NK-92 (cell line): ENCODE measurements around the gene RPL10.
"Not testable (repeated sequence)": the region's sequence is repeated elsewhere in the genome, so short reads cannot be mapped to it uniquely, and the experiment has no call there.

ENCODE experiments used
- DNase-seq: peaks from one replicate; lab custom pipeline; 2025; ENCODE audit not compliant: unreplicated experiment; lab: John Stamatoyannopoulos, UW

Gene RPL10

DNA sequence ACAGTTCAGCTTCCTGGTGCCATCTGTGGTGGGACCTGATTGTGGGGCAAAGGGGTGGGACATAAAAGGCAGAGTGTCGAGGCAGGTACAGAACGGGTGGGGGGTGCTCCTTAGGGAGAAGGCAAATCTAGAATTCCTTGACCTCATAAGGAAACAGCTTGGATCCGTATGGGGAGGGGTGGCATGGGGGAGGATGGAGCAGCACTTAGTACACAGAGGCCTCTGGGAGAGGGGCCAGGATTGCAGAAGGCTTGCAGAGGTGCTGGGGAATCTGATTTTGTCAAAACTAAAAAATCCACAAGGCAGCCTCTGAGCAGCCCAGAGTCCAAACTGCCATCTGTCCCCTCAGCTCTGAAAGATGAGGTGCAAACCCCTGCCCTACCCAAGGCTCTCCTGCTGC, 21.4 kb upstream of the RPL10 start:
- no peak for DNase-seq

DNA sequence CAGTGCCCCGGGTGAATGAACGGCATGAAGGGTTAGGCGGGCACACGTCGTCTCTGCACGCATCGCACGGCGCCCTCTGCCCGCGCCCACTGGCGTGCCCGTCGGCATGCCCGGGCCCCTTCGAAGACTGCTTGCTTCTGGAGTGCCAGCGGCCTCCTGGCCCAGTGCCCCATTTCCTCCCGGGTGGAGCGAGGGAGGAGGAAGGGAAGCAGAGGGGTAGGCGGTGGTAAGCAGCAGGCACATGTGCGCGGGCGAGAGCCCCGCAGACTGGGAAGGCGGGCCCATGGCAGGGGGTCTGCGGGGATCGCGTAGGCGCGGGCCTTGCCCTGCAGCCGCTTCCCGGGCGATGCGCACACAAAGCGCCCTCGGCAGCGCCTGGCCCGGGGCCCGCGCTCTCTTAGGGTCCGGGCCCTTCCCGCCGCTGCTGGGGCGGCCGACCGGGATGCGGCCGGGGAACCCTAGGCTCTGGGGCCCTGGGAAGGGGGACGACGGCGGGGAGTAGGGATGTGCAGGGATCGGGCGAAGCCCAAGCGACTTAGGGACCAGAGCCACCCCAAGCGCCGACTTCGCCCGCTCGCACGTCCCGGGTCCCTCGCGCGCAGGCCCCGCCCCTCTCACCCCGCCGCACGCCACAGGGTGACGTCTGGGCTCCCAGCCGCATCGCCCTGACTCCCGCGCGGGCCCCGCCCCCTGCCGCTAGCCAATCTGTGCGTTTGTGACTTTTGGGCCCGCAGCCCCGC, 19.9 kb upstream of the RPL10 start:
- no peak for DNase-seq

DNA sequence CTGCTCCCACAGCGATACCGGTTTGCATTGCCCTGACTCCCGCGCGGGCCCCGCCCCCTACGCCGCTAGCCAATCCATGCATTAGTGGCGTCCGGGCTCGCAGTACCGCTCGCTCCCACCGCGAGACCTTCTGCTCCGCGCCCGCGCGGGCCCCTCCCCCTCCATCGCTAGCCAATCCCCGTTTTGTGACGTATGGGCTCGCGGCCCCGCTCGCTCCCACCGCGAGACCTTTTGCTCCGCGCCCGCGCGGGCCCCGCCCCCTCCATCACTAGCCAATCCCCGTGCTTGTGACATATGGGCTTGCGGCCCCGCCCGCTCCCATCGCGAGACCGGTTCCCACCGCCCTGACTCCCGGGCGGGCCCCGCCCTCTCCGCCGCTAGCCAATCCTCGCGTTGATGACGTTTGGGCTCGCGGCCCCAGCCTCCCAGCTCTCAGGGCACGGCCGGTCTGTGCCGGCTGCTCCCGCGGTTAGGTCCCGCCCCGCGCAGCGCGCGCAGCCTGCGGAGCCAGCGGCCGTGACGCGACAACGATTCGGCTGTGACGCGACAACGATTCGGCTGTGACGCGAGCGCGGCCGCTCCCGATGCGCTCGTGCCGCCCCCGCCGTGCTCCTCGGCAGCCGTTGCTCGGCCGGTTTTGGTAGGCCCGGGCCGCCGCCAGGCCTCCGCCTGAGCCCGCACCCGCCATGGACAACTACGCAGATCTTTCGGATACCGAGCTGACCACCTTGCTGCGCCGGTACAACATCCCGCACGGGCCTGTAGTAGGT, 19.2 kb upstream of the RPL10 start, which contains the start of gene EMD:
EMD (plus strand) TSS at position 497 of the 770 bp plus-strand sequence; CDS start at position 687, 190 bp downstream.
- peak; percentile 83 for DNase-seq

DNA sequence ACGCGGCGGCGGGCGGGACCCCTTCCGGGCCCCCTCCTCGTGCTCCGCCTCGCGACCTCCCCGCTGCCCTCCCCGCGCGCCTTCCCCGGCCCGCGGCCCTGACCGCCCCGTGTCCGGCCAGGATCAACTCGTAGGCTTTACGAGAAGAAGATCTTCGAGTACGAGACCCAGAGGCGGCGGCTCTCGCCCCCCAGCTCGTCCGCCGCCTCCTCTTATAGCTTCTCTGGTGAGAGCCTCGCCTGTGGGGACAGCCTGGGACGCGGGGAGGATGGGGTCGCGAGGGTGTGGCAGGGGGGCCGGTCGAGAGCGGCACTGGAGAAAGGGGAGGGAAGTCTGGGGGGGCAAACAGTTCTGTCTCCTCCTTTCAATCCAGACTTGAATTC, 18.6 kb upstream of the RPL10 start:
- no peak for DNase-seq

DNA sequence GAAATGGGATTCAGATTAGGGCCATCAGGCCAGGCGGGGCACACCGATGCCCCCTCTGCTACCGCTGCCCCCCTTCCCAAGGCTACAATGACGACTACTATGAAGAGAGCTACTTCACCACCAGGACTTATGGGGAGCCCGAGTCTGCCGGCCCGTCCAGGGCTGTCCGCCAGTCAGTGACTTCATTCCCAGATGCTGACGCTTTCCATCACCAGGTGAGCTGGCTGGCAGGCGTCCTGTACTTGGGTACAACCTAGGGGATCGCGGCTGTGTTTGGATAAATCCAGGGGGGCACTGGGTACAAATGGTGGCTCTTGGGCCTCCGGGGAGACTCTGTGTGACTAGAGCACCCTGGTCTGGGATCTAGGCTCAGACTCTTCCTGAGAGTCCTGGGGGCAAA, 18.0 kb upstream of the RPL10 start:
- no peak for DNase-seq

DNA sequence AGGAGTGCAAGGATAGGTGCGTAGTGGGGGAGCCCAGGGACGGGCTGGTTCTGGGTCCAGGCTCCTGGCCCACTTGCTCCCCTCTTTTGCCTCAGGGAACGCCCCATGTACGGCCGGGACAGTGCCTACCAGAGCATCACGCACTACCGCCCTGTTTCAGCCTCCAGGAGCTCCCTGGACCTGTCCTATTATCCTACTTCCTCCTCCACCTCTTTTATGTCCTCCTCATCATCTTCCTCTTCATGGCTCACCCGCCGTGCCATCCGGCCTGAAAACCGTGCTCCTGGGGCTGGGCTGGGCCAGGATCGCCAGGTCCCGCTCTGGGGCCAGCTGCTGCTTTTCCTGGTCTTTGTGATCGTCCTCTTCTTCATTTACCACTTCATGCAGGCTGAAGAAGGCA, 17.4 kb upstream of the RPL10 start:
- no peak for DNase-seq

DNA sequence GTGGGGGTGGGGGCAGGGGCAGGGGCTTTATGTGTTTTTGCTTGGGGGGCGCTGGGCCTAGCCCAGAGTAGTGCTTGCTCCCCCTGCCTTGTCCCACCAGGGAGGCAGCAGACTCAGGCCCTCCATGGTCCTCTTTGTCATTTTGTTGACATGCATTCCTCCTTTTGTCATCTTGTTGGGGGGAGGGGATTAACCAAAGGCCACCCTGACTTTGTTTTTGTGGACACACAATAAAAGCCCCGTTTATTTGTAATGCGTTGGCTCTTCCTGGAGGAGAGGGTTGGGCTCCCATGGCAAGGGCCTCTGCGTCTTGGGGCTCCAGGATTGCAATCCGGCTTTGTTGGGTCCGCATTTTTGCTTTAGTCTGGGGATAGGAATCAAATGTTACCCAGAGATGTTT, 16.9 kb upstream of the RPL10 start:
- no peak for DNase-seq

DNA sequence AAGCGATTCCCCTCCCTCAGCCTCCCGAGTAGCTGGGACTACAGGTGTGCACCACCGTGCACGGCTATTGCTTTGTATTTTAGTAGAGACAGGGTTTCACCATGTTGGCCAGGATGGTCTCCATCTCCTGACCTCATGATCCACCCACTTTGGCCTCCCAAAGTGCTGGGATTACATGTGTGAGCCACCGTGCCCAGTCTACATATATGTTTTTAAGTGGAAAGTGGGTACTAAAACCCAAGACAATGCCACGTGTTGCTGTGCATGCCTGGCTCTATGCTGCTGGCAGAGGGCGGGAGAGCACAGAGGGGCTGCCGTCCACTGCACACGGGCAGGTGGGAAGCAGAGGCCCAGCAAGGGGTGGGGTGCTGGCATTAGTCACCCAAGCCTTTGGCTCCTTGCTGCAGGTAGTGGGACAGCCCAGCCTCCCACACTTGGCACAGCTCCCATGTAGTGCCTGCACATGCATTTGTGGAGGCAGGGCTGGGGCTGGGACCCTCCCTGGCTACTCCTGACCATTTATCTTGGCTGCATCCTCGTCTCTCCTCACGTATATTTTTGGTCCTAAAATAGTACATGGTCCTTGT, 15.6 kb upstream of the RPL10 start:
- DNase-seq = no peak

DNA sequence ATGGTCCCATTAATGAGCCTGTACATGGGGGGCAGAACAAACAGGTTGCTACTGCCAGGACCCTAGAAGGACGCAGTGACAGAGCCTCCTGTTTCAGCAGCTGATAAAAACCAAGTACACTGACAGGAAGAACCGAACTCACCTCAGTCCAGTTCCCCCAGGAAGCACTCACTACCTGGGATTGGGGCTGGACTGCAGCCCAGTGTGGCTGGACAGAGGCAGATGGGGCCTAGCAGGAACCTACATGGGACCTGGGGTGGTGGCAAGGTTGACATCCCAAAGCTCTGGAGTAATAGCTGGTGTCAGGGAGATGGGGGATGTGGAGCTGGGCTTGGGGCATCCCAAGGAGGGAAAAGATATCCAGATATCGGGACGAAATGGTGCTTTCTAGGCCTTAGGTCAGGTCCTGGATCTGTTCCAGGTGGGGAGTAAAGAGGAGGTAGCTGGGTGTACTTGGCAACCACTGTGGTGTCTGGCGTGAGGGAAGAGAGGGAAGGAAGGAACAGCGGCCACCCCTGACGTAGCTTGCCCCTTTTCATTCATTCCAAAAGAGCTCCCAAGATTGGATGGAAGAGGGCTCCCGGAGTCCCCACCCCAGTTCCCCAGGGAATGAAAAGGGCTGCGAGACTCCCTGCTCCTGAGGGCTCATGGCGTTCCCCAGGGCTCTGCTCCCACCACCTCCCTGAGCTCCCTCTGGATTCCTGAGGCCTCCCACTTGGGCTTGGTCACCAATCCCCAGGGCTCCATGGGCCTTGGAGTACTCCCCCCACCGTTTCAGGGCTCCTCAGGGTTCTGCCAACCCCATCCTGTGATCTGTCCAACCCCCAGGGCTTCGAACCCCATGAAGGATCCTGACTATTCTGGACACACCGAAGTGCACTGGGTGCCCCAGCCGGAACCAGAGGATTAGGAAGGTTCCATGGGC, 14.6 kb upstream of the RPL10 start:
- DNase-seq = no peak

DNA sequence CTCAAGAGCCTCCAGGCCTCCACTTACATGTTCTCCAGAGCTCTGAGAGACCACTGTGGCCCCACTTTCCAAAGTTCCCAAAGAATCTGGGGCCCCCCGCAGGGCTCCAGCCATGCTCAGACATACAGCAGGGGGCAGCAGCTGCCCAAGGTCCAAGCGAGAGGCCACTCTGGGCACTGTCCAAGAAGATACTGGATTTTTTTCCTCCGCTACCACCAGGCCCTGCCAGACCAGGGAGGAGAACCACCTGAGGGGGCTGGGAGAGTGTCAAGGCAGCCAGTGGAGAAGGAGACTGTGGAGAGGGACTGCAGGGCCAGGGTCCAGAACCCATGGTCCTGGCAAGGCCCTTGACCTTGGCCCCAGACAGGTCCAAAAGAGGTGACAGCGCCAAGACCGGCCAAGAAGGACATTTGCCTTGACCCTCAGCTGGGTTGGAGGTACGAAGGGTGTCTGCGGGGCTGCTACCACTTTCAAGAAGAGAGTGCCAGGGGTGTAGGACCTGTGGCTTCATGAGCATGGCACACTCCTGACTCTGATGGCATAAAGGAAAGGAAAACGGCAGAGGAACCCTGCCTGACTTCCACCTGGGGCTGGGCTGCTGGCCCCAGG, 13.8 kb upstream of the RPL10 start:
- no peak for DNase-seq

DNA sequence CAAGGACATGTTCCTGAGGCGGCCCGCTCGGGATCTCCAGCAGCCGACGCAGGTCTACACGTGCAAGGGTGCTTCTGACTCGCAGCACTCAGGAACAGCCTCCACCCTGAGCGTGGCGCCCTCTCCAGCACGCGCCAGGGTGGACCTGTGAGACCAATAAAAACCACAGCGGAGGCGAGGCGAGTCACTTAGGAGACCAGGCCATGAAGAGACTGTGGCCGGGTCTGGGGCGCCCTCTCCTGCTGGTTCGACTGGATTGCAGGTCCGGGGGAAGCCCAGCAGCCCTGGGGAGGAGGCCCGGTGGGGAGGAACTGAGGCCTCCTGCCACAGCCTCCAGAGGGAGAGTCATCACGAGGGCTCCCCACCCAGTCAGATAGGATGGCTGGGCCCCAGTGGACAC, 10.1 kb upstream of the RPL10 start:
- not testable (repeated sequence) for DNase-seq

DNA sequence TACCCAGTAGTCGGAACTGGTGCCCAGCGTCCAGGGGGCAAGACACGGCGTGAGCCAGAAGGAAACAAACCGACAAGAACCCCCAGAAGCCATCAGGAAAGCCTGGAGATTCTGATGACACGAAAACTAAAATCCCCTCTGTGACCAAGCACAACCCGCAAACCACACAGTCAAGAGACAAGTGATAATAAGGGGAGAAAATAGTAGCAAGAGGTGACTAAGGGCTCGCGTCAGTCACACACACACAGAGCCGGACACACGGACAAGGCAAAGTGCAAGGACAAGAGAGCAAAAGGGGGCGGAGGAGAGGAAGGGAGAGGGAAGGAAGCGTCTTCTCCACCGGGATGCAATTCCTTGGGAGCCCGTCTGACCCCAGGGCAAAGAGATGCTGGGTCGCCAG, 9.5 kb upstream of the RPL10 start:
- DNase-seq = not testable (repeated sequence)

DNA sequence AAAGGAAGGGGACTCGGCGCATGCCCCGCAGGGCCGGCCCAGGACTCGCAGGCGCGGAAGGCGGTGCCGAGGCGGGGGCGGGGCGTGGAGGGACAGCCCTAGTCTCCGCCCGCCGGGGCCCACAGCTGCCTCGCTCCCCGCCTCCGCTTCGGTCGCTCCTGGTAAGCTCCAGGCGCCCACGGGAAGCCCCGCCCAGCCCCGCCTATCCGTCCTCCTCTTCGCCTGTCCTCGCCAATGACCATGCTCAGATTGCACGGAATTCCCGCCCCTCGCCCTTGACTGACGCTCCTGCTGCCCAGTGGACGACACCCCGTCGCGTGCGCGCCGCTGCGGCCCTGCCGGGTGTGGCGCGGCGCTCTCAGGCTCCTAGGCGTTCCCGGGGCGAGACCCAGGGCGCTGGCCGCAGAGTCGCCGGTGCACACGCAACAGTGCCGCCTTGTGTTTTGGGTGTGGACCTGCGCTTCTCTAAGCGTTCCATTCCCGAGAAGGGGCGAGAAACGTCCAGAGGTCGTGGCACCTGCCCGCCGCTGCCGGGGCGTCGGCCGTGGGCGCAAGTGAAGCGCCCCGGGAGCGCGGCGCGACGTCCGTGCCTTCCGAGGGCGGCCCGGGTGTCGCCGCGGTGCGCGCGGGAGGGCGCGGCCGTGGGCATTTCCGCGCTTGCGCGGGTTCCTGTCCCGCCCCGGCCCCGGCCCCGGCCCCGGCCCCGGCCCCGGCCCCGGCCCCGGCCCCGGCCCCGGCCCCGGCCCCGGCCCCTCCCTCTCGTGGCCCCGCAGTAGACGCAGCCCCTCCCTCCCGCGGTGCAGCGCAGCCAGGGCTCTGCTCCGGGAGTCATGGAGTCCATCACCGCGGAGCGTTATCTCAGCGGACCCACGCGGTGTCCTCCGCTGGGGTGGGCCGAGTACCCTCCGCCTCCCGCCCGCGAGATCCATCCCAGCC, 8.1 kb upstream of the RPL10 start:
- DNase-seq = not testable (repeated sequence)

DNA sequence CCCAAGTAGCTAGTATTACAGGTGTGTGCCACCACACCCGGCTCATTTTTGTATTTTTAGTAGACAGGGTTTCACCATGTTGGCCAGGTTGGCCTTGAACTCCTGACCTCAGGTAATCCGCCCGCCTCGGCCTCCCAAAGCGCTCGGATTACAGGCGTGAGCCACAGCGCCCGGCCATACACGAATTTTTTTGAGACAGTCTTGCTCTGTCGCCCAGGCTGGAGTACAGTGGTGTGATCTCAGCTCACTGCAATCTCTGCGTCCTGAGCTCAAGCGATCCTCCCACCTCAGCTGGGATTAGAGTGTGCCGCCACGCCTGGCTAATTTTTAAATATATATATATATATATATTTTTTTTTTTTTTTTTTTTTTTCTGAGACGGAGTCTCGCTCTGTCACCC, 1.8 kb upstream of the RPL10 start:
- not testable (repeated sequence) for DNase-seq

DNA sequence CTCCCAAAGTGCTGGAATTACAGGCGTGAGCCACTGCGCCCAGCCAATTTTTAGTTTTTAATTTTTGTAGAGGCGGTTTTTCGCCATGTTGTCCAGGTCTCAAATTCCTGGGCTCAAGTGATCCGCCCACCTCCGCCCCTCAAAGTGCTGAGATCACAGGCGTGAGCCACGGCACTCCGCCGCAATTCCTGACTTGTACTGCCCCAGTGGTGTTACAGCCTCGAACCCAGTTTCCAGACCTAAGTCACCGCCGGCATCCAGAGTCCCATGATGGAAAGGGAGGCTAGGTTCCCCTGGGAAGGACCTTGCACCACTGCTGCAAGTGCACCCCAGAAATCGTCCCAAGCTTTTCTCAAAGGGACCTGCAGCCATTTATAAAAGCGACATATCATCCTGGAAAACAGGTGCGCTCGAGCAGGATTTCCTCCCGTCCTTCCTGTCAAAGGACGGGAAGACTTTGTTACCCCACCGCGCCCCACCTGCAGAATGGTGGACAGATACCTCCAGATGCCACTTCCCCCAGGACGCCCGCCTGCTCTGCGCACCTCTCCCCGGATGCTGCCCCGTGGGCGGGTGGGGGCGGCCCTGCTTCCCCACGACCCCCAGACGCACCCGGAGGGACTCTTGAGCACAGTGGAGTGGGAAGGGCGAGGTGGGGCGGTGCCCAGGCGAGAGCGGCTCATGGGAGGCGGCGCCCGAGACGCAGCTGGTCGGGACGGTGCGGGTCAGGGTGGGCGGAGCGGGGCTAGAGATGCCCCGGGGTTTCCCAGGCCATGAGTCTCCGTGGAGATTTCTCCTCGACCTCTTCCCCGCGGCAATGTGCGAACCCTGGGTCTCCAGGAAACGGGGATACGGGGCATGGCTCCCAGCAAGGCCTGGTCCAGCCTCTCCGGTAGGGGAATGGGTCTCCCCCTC, 947 bp upstream of the RPL10 start:
- DNase-seq = no peak

DNA sequence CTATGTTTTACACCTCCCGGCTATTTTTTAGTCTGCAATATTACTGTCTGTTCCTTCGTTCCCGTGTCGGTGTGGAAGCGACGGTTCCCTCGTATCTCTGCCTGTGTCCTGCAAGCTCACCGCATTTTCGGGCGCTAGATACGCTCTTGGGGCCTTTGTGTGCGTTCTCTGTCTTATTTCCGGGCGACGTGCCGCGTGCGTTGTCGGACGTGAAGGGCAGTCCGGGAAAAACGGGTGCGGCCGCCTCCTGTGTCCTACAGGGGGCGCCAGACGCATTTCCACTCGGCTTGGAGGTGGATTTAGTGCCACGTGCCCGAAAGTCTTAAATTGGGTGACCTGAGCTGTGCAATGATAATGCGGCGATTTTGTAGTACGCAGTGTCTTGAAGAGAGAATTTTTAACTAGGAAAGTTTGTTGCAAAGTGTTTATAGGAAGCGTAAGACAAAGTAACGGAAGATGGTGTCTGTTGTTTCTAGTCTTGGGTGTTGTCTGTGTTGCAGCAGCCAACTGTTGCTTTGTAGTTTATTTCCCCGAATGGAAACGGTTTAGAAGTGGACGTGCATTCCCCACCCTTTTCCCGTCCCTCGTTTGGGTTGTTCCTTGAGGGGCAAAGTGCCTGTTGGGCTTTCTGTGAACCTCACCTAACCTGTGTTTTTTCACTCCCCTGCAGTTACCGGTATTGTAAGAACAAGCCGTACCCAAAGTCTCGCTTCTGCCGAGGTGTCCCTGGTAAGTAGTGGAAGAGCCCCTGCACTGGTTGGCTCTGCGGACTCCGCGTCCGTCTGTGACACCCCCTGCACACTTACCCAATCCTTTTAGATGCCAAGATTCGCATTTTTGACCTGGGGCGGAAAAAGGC, 720 bp downstream of the RPL10 start:
- DNase-seq = no peak

DNA sequence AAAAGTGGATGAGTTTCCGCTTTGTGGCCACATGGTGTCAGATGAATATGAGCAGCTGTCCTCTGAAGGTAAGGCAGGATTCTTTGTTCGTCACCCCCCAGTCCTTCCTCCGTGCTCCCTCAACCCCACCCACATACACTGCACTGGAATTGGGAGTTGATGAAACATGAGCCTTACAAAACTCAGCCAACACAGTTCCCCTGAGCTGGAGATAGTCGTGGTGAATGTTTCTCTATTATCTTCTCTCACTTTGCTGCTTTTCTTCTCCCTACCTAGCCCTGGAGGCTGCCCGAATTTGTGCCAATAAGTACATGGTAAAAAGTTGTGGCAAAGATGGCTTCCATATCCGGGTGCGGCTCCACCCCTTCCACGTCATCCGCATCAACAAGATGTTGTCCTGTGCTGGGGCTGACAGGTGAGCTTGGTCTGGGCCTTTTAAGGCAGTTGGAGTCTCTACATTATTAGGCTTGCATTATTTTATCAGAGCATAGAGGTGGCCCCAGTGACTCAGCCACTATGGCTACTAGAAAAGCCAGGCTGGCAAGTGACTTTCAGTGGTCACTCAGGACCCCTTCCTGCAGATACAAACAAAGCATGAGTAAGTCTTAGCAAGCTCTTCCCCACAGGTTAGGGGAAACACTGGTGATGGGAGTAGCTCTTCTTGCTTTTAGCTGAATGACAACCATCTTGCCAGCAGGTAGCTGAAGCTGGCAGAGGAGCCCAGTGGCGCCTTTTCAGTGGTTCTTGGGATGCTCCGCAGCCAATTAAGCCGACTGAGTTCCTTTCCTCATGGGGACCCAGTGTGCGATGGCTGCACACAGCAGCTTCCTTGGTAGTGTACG, 1.6 kb downstream of the RPL10 start:
- no peak for DNase-seq
